ENCODE data around the gene SAMD7. TPM values are rescaled to one million over a fixed set of nuclear protein-coding genes. Genes with fewer than 3 reads are reported as not detected.

Gene SAMD7
- total RNA-seq, 1 experiment from 2014 or later: not detected

- no peaks in the 10 kb centered on the region for H3K36me3 Mint-ChIP-seq (ENCODE audit: insufficient read depth, unreplicated experiment)
- no TSS peak for BruUV-seq (replicated peaks)
- CTCF ChIA-PET: no interaction called here
- no peaks in the 10 kb centered on the region for H3K4me1 Mint-ChIP-seq (ENCODE audit: low read depth, unreplicated experiment)
- no peaks in the 10 kb centered on the region for H3K27me3 Mint-ChIP-seq (ENCODE audit: unreplicated experiment)
- TF ChIP-seq CTCF (IDR thresholded peaks at IDR 0.05; ENCODE audit: unreplicated experiment): no peak
- DNase-seq: no peak
- intact Hi-C loops (cut with micrococcal nuclease; ENCODE audit: unreplicated experiment): no loop called here
- H3K4me3 Mint-ChIP-seq (ENCODE audit: low read depth, unreplicated experiment): no peak overlapping the region
- H3K9me3 Mint-ChIP-seq (ENCODE audit: low read depth, unreplicated experiment): peaks cover 4% of the 10 kb centered on the region
- H3K27ac Mint-ChIP-seq (ENCODE audit: unreplicated experiment): no peak overlapping the region
These were observed 14.1 kb upstream of the SAMD7 start for GRCh38 chr3:169897284-169897683.

- Mint-ChIP-seq H3K4me1 (ENCODE audit: low read depth, unreplicated experiment) (no peaks in the 10 kb centered on the region), H3K4me3 (ENCODE audit: low read depth, unreplicated experiment) (no peak overlapping the region), H3K9me3 (ENCODE audit: low read depth, unreplicated experiment) (peaks cover 4% of the 10 kb centered on the region), H3K27ac (ENCODE audit: unreplicated experiment) (no peak overlapping the region), H3K36me3 (ENCODE audit: insufficient read depth, unreplicated experiment) (no peaks in the 10 kb centered on the region), H3K27me3 (ENCODE audit: unreplicated experiment) (no peaks in the 10 kb centered on the region)
- no TSS peak for BruUV-seq (replicated peaks)
- CTCF ChIA-PET: no interaction called here
- no peak for DNase-seq
- TF ChIP-seq CTCF (IDR thresholded peaks at IDR 0.05; ENCODE audit: unreplicated experiment): no peak
- intact Hi-C loops (cut with micrococcal nuclease; ENCODE audit: unreplicated experiment): no loop called here
These were observed 9.9 kb upstream of the SAMD7 start for GRCh38 chr3:169901453-169901852.

GRCh38 chr3:169905404-169905803 lies 6.0 kb upstream of the SAMD7 start:
- peaks cover 14% of the 10 kb centered on the region for H3K27me3 Mint-ChIP-seq (ENCODE audit: unreplicated experiment)
- H3K4me1 Mint-ChIP-seq (ENCODE audit: low read depth, unreplicated experiment): no peaks in the 10 kb centered on the region
- intact Hi-C loops (cut with micrococcal nuclease; ENCODE audit: unreplicated experiment): no loop called here
- CTCF ChIA-PET: no interaction called here
- H3K4me3 Mint-ChIP-seq (ENCODE audit: low read depth, unreplicated experiment): no peak overlapping the region
- BruUV-seq (replicated peaks): no TSS peak
- H3K36me3 Mint-ChIP-seq (ENCODE audit: insufficient read depth, unreplicated experiment): no peaks in the 10 kb centered on the region
- peaks cover 4% of the 10 kb centered on the region for H3K9me3 Mint-ChIP-seq (ENCODE audit: low read depth, unreplicated experiment)
- TF ChIP-seq CTCF (IDR thresholded peaks at IDR 0.05; ENCODE audit: unreplicated experiment): no peak
- no peak for DNase-seq
- no peak overlapping the region for H3K27ac Mint-ChIP-seq (ENCODE audit: unreplicated experiment)

- Mint-ChIP-seq H3K4me1 (ENCODE audit: low read depth, unreplicated experiment) (no peaks in the 10 kb centered on the region), H3K27ac (ENCODE audit: unreplicated experiment) (no peak overlapping the region), H3K9me3 (ENCODE audit: low read depth, unreplicated experiment) (no peaks in the 10 kb centered on the region), H3K4me3 (ENCODE audit: low read depth, unreplicated experiment) (no peak overlapping the region), H3K27me3 (ENCODE audit: unreplicated experiment) (peaks cover 14% of the 10 kb centered on the region), H3K36me3 (ENCODE audit: insufficient read depth, unreplicated experiment) (no peaks in the 10 kb centered on the region)
- CTCF ChIA-PET: no interaction called here
- no peak for TF ChIP-seq CTCF (IDR thresholded peaks at IDR 0.05; ENCODE audit: unreplicated experiment)
- intact Hi-C loops (cut with micrococcal nuclease; ENCODE audit: unreplicated experiment): no loop called here
- no peak for DNase-seq
- no TSS peak for BruUV-seq (replicated peaks)
These were observed 3.9 kb upstream of the SAMD7 start for GRCh38 chr3:169907476-169907875.

- DNase-seq: no peak
- H3K27me3 Mint-ChIP-seq (ENCODE audit: unreplicated experiment): peaks cover 14% of the 10 kb centered on the region
- BruUV-seq (replicated peaks): no TSS peak
- no peak overlapping the region for H3K27ac Mint-ChIP-seq (ENCODE audit: unreplicated experiment)
- no peaks in the 10 kb centered on the region for H3K36me3 Mint-ChIP-seq (ENCODE audit: insufficient read depth, unreplicated experiment)
- CTCF ChIA-PET: no interaction called here
- no peak overlapping the region for H3K4me3 Mint-ChIP-seq (ENCODE audit: low read depth, unreplicated experiment)
- TF ChIP-seq CTCF (IDR thresholded peaks at IDR 0.05; ENCODE audit: unreplicated experiment): no peak
- H3K4me1 Mint-ChIP-seq (ENCODE audit: low read depth, unreplicated experiment): no peaks in the 10 kb centered on the region
- intact Hi-C loops (cut with micrococcal nuclease; ENCODE audit: unreplicated experiment): no loop called here
- H3K9me3 Mint-ChIP-seq (ENCODE audit: low read depth, unreplicated experiment): no peaks in the 10 kb centered on the region
These were observed 3.4 kb upstream of the SAMD7 start for GRCh38 chr3:169907944-169908343.
